Osteoblast (primary cell): ENCODE results near the gene MBD5. TPM values are rescaled to one million over a fixed set of nuclear protein-coding genes. Genes with fewer than 3 reads are reported as not detected.

Experiments used
- DNase-seq: peaks from one replicate; pipeline ENCODE4 v3.0.0; 2011; ENCODE audit warnings: low spot score, mixed read lengths; ENCODE audit not compliant: insufficient read length; ENCODE audit errors: missing footprints
- H2AFZ ChIP-seq: 2 replicates; pipeline ENCODE4 v1.6.0; 2011; ENCODE audit warnings: mild to moderate bottlenecking, low read length
- H3K27ac ChIP-seq: 2 replicates; pipeline ENCODE4 v1.5.1; 2011; ENCODE audit warnings: mild to moderate bottlenecking, low read depth, low read length, moderate library complexity
- H3K27me3 ChIP-seq: 2 replicates; pipeline ENCODE4 v1.6.0; 2012; ENCODE audit warnings: mild to moderate bottlenecking, control low read depth, inconsistent platforms, low read length, moderate library complexity; ENCODE audit not compliant: insufficient read depth
- H3K36me3 ChIP-seq: 2 replicates; pipeline ENCODE4 v1.5.1; 2011; ENCODE audit warnings: mild to moderate bottlenecking, low read length, control low read depth, moderate library complexity; ENCODE audit not compliant: insufficient read depth
- H3K4me1 ChIP-seq: 2 replicates; pipeline ENCODE4 v1.5.1; 2011; ENCODE audit warnings: mild to moderate bottlenecking, low read length, control low read depth, moderate library complexity; ENCODE audit not compliant: insufficient read depth
- H3K4me2 ChIP-seq: 2 replicates; pipeline ENCODE4 v1.6.0; 2011; ENCODE audit warnings: mild to moderate bottlenecking, low read length; ENCODE audit not compliant: insufficient read depth
- H3K4me3 ChIP-seq: fragments of 200-600 bp; sonication (generic); 3 replicates; pipeline ENCODE4 v1.5.1; 2012; ENCODE audit warnings: mild to moderate bottlenecking, low read length, inconsistent platforms; ENCODE audit not compliant: insufficient read depth
- H3K79me2 ChIP-seq: 2 replicates; pipeline ENCODE4 v1.6.0; 2012; ENCODE audit warnings: mild to moderate bottlenecking, low read length, control low read depth, inconsistent platforms; ENCODE audit not compliant: insufficient read depth
- H3K9me3 ChIP-seq: 2 replicates; pipeline ENCODE4 v1.5.1; 2011; ENCODE audit warnings: low read depth, low read length, control low read depth
- H4K20me1 ChIP-seq: 2 replicates; pipeline ENCODE4 v1.6.0; 2012; ENCODE audit warnings: mild to moderate bottlenecking, low read length, control low read depth; ENCODE audit not compliant: insufficient read depth
- total RNA-seq: library from RNA; depleted of rRNA; stranded (reverse); fragments of >200 nt; gene quantifications from 2 replicates; pipeline ENCODE4 v1.2.3, GENCODE V29; 2012
- TF ChIP-seq, protein P1 (sequence below): IDR thresholded peaks from 2 replicates; pipeline ENCODE4 v1.5.1; 2011; ENCODE audit warnings: mild to moderate bottlenecking, low read depth, low read length, moderate library complexity; ENCODE audit errors: extremely low read depth

Gene MBD5
- total RNA-seq, 1 donor, result 22.4 TPM

DNA sequence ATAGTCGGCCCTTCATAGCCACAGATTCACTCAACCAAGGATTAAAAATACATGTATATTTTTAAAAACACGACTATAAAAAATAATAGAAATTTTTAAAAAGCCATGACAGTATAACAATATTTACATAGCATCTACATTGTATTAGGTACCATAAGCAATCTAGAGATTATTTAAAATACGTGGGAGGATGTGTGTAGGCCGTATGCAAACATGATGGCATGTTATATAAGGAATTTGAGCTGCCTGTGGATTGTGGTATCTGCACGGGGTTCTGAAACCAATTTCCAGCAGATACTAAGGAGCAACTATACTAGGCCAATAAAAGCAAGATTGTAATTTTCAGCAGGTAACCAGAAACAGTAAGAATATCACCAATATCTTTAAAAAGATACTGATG lies 6.3 kb upstream of the MBD5 start:
- Histone ChIP-seq H3K36me3 (no peaks in the 10 kb centered on the region), H3K4me3 (no peak overlapping the region), H3K9me3 (no peaks in the 10 kb centered on the region), H4K20me1 (peaks cover 21% of the 10 kb centered on the region), H3K27me3 (no peaks in the 10 kb centered on the region), H2AFZ (no peak overlapping the region), H3K79me2 (peaks cover 93% of the 10 kb centered on the region), H3K4me1 (peaks cover 1% of the 10 kb centered on the region), H3K27ac (no peak overlapping the region), H3K4me2 (no peak overlapping the region)
- no peak for DNase-seq
- TF ChIP-seq, protein P1, sequence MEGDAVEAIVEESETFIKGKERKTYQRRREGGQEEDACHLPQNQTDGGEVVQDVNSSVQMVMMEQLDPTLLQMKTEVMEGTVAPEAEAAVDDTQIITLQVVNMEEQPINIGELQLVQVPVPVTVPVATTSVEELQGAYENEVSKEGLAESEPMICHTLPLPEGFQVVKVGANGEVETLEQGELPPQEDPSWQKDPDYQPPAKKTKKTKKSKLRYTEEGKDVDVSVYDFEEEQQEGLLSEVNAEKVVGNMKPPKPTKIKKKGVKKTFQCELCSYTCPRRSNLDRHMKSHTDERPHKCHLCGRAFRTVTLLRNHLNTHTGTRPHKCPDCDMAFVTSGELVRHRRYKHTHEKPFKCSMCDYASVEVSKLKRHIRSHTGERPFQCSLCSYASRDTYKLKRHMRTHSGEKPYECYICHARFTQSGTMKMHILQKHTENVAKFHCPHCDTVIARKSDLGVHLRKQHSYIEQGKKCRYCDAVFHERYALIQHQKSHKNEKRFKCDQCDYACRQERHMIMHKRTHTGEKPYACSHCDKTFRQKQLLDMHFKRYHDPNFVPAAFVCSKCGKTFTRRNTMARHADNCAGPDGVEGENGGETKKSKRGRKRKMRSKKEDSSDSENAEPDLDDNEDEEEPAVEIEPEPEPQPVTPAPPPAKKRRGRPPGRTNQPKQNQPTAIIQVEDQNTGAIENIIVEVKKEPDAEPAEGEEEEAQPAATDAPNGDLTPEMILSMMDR, result no peak

DNA sequence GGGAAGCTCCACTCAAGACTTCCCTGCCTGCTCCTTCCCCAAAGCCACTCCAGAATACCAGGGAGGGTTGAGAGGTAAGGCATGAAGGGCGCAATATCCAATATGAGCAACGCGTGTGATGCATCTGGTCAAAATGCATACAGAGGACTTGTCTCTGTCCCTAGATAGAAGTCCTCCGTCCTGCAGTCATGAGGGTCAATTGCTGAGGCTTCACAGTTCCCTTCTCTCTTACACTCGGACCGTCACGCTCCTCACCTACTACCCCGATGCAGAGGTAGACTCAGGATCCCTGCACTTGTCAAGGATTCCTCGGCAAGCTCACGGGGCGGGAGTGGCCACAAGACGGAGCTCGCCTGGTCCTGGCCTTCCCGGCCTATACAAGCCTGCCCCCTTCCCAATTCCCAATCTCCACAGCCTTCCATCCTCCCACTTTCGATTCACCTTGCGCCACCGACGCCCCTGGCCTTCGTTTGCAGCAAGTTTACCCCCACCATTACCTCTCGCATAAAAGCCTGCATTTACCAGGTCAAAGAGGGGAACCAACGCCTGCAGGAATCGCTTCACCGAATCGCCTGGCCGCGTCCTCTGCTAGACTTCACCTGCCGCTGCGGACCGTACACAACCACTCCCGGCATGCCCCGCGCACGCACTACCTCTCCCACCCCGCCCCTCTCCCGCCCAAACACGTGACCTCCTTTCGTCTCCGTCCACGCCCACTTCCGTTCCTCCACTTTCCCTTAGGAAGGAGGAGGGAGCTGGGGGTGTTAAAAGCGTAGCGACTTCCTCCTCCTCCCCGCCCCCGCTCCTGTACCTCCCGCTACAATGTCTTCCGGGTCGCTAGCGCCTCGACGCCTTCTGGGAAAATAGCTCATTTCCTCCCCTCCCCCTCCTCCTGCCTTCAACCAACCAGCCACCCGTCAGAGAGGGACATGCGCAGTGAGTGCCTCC lies 506 bp upstream of the MBD5 start, which contains the start of gene ORC4:
TSS of gene ORC4 (minus strand) at position 627 of the 948 bp plus-strand sequence. CDS start 44,779 bp downstream, outside the sequence.
- peak within 1 kb of the TSS; percentile 87 for H3K27ac ChIP-seq
- H3K36me3 ChIP-seq, result no peaks in the 10 kb centered on the region
- H3K4me3 ChIP-seq, result peak within 1 kb of the TSS; percentile 94
- peak within 1 kb of the TSS; percentile 99 for H2AFZ ChIP-seq
- DNase-seq, result peak; percentile 91
- H3K9me3 ChIP-seq, result no peaks in the 10 kb centered on the region
- H3K79me2 ChIP-seq, result peaks cover 92% of the 10 kb centered on the region
- H3K4me2 ChIP-seq, result peak within 1 kb of the TSS; percentile 99
- peaks cover 17% of the 10 kb centered on the region for H4K20me1 ChIP-seq
- H3K4me1 ChIP-seq, result peaks cover 20% of the 10 kb centered on the region
- no peaks in the 10 kb centered on the region for H3K27me3 ChIP-seq
- TF ChIP-seq, protein P1, result peak; percentile 42

DNA sequence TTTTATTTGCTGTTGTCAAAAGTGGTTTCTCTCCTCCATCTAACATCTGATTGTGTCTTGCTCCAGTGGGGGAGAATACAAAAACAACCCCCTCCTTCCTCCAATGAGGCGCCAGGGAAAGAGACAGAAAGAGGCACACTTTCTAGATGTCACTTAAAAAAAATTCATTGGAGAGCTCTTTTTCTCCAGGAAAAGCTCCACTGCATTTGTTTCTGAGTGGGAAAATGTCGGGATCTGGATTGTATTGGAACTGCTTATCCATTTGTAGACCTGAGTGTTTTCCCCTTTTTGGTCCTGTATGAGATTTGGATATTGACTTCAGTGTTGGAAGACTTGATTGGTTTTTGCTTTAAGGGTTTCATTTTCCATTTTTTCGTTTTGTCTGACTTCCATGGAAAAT lies 995 bp downstream of the MBD5 start:
- Histone ChIP-seq H2AFZ (peak overlapping the region; percentile 27), H3K4me1 (peaks cover 20% of the 10 kb centered on the region), H3K9me3 (no peaks in the 10 kb centered on the region), H3K36me3 (no peaks in the 10 kb centered on the region), H3K4me2 (peak overlapping the region; percentile 95), H3K4me3 (peak overlapping the region; percentile 94), H4K20me1 (peaks cover 12% of the 10 kb centered on the region), H3K79me2 (peaks cover 91% of the 10 kb centered on the region), H3K27me3 (no peaks in the 10 kb centered on the region), H3K27ac (peak overlapping the region; percentile 87)
- DNase-seq, result no peak
- TF ChIP-seq, protein P1, result no peak

DNA sequence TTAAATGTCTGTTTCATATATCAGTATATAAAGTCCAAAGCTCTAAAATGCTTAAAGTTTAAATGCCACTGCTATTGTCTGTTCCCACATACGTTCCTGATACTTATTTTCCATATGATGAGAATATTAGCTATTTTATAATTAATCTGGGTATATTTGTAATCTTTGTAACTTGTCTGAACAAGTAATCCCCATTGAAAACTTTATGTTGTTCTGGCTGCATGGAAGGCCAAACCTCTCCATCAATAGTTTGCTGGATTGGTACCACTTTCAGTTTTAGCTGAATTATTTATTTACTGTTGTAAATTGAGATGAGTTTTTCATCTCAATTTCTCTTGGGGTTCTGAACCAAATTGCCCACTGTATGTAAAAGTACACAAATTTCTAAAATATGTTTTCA lies 1.5 kb downstream of the MBD5 start:
- peaks cover 20% of the 10 kb centered on the region for H3K4me1 ChIP-seq
- no peaks in the 10 kb centered on the region for H3K9me3 ChIP-seq
- peaks cover 11% of the 10 kb centered on the region for H4K20me1 ChIP-seq
- H3K4me3 ChIP-seq, result peak overlapping the region; percentile 94
- no peaks in the 10 kb centered on the region for H3K36me3 ChIP-seq
- H3K27me3 ChIP-seq, result no peaks in the 10 kb centered on the region
- DNase-seq, result no peak
- H3K27ac ChIP-seq, result peak overlapping the region; percentile 87
- H3K79me2 ChIP-seq, result peaks cover 86% of the 10 kb centered on the region
- peak overlapping the region; percentile 95 for H3K4me2 ChIP-seq
- TF ChIP-seq, protein P1, result no peak
- H2AFZ ChIP-seq, result no peak overlapping the region
